Ovary (tissue), 9 donors: Measurements from ENCODE around the gene CAMTA1. TPM values are rescaled to one million over a fixed set of nuclear protein-coding genes. Genes with fewer than 3 reads are reported as not detected.

Source experiments
- DNase-seq, 5 donors: peaks; one replicate each; pipeline ENCODE4 v3.0.0-alpha.2; 2019 to 2020
- H3K27ac ChIP-seq, 2 donors: fragments of 200-600 bp; one replicate each; pipeline versions ENCODE4 v1.5.1 to v1.8.0; 2019 to 2022
- H3K27me3 ChIP-seq: fragments of 200-600 bp; one replicate; pipeline ENCODE4 v1.8.0; 2022
- H3K36me3 ChIP-seq: fragments of 200-600 bp; sonication (generic); one replicate; pipeline ENCODE4 v1.5.1; 2019
- H3K4me1 ChIP-seq: one replicate; pipeline ENCODE4 v1.8.1; 2013; ENCODE audit warnings: mild to moderate bottlenecking, moderate library complexity; ENCODE audit not compliant: insufficient read depth
- H3K4me3 ChIP-seq: fragments of 200-600 bp; sonication (generic); one replicate; pipeline ENCODE4 v1.5.1; 2017
- H3K9me3 ChIP-seq, 2 donors: fragments of 200-600 bp in 1 of 2; sonication (generic) in 1 of 2; one replicate each; pipeline versions ENCODE4 v1.5.1 to v1.8.1; 2013 to 2019; ENCODE audit warnings: mild to moderate bottlenecking in 1 of 2, moderate library complexity in 1 of 2
- CTCF ChIP-seq, 3 donors: fragments of 450-650 bp in 2 of 3; fragments of 200-600 bp in 1 of 3; IDR thresholded peaks; one replicate each; pipeline versions ENCODE4 v1.5.1 to v1.8.0; 2016 to 2022; ENCODE audit warnings: antibody characterized with exemption in 3 of 3, mild to moderate bottlenecking in 1 of 3
- EP300 ChIP-seq: sonication (generic); formaldehyde crosslinking; IDR thresholded peaks from one replicate; pipeline ENCODE4 v1.6.1; 2017; ENCODE audit warnings: antibody characterized with exemption
- POLR2A ChIP-seq: fragments of 450-650 bp; IDR thresholded peaks from one replicate; pipeline ENCODE4 v1.6.1; 2017; ENCODE audit warnings: antibody characterized with exemption, mild to moderate bottlenecking, moderate library complexity
- WGBS, 3 donors: extraction: QIAGEN DNeasy Blood & Tissue Kit in 1 of 3; methylation state at CpG; one replicate each; pipeline versions ENCODE4 v1.1.5 to v1.1.7; 2013 to 2017; 5-methylcytosine and 5-hydroxymethylcytosine counted together
- intact Hi-C, 4 donors: fragments of 100-400 bp; cut with DNase I; formaldehyde crosslinking; loops; one replicate each; pipeline versions ENCODE4 v1.11.0 to v1.15.1; 2022 to 2023
- polyA plus RNA-seq, 2 donors: library from polyadenylated mRNA; stranded (reverse); fragments of 200-250 nt in 1 of 2; fragments of 350-450 nt in 1 of 2; fragmentation: Illumina TruSeq in 1 of 2; extraction: RNeasy Lipid Tissue Mini Kit (QIAGEN cat#74804) in 1 of 2; gene quantifications; one replicate each; pipeline ENCODE4 v1.2.3, GENCODE V29; 2013 to 2014
- total RNA-seq, 7 donors: library from RNA; depleted of rRNA in 2 of 7; stranded (reverse); fragments of >200 nt in 2 of 7; fragmentation: NEBNext Ultra II Directional in 3 of 7; extraction: Animal tissue kit (Norgen Biotek cat#: 25700) in 3 of 7; gene quantifications; one replicate each; pipeline versions ENCODE4 v1.1.0 to v1.2.4, GENCODE V29; 2016 to 2023
- donor health status: DM: no; HTN: no; CAD: no; lungs with moderate emphysema.
- donor health status: DM: no; HTN: no; CAD: no.
- donor health status: Bipolar disorder and iron deficiency.
- donor health status: DM: yes; HTN: yes; CAD: no.
- donor health status: DM: no; HTN: no; CAD: no.
- donor health status: DM: yes; HTN: yes; CAD: no.

The CAMTA1 gene
- total and polyA plus RNA-seq, 9 donors, result 51.1 to 150 (median 67.4) TPM

DNA sequence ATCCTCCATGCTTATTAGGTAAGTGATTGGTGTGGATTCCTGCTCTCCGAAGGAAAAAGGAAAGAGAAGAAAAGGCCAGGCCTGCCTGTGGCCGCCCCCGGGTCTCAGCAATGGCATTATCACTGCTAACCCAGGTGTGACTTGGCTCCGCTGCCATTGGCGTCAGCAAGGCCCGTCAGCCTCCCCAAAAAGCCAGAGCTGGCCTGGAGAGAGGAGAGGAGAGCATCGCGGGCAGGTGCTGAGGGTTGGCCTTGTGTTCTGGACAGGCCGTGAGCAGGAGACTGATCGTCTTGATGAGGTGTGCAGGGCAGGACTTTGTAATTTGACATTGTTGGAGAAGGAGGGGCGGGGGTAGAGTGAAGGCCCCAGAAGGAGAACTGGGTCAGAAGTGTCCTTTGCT is 186.4 kb downstream of the CAMTA1 start:
- no peaks in the 10 kb centered on the region for H3K36me3 ChIP-seq
- intact Hi-C loops, result no loop called here
- WGBS, 3 donors, result 86 to 93% (median 91%) methylated on average over 11 of the region's 11 CpGs
- H3K4me3 ChIP-seq, result no peak overlapping the region
- TF ChIP-seq CTCF (IDR thresholded peaks at IDR 0.05), result no peak
- TF ChIP-seq EP300, result no peak
- TF ChIP-seq POLR2A, result no peak
- no peaks in the 10 kb centered on the region for H3K4me1 ChIP-seq
- no peaks in the 10 kb centered on the region for H3K27me3 ChIP-seq
- H3K27ac ChIP-seq, result no peak overlapping the region
- no peak for DNase-seq
- H3K9me3 ChIP-seq, result no peaks in the 10 kb centered on the region

GRCh38 chr1:6972399-6972798 is 187.1 kb downstream of the CAMTA1 start:
- no peak for DNase-seq
- Histone ChIP-seq H3K36me3 (no peaks in the 10 kb centered on the region), H3K4me3 (no peak overlapping the region), H3K27ac (no peak overlapping the region), H3K4me1 (no peaks in the 10 kb centered on the region), H3K27me3 (no peaks in the 10 kb centered on the region), H3K9me3 (no peaks in the 10 kb centered on the region)
- WGBS, 3 donors, result 56 to 64% (median 58%) methylated on average over 4 of the region's 4 CpGs
- intact Hi-C loops, result no loop called here
- no peak for TF ChIP-seq EP300
- no peak for TF ChIP-seq CTCF (IDR thresholded peaks at IDR 0.05)
- TF ChIP-seq POLR2A, result no peak

DNA sequence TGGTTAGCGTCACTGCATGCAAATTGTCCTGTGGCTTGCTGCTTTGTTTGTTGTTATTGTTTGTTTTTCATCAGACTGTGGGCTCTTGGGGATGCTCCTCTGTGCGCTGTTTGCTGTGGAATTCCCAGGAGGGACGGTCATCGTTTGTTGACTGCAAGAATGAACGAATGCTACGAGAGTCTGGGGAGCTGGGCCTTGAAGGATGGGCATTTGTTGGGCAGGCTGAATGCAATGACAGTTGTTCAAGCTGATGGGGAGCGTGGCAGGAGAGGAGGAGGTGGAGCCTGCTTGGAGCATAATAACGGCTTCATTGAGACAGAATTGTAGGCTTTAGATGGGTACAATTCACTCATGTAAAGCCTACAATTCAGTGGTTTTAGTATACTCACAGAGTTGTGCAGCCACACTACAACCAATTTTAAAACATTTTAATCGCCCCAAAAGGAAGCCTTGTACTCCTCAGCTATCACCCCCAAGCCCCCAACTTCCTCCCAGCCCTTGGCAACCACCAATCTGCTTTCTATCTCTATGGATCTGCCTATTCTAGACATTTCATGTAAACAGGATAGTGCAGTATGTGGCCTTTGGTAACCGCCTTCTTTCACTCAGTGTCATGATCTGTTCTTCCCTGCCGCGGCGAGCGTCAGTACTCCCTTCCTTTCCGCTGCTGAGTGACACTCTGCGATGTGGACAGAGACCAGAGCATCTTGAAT is 190.2 kb downstream of the CAMTA1 start:
- Histone ChIP-seq H3K27ac (no peak overlapping the region), H3K9me3 (no peaks in the 10 kb centered on the region), H3K4me1 (no peaks in the 10 kb centered on the region), H3K4me3 (no peak overlapping the region), H3K36me3 (no peaks in the 10 kb centered on the region), H3K27me3 (no peaks in the 10 kb centered on the region)
- TF ChIP-seq CTCF (IDR thresholded peaks at IDR 0.05), result no peak
- TF ChIP-seq EP300, result no peak
- TF ChIP-seq POLR2A, result no peak
- no peak for DNase-seq
- intact Hi-C loops, result no loop called here
- 90 to 91% (median 90%) methylated on average over 16 of the region's 16 CpGs for WGBS, 3 donors

DNA sequence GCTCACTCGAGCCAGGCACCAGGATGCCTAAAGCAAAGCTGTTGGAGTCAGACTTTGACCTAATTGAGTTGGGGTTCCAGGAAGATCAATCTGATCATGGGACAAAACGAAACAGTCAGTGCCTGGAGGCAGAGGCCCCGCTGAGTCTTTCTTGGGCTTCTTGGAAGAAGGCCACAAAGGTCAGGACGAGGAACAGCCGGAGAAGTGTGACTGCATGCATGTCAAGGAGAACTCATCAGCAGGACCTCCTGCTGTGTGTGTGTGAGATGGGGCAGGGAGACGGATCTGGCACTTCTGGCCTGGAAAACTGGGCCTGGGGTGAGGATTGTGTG is 190.8 kb downstream of the CAMTA1 start:
- no peak for DNase-seq
- no peaks in the 10 kb centered on the region for H3K36me3 ChIP-seq
- intact Hi-C loops, result no loop called here
- H3K4me3 ChIP-seq, result no peak overlapping the region
- no peak overlapping the region for H3K27ac ChIP-seq
- TF ChIP-seq POLR2A, result no peak
- no peak for TF ChIP-seq CTCF (IDR thresholded peaks at IDR 0.05)
- TF ChIP-seq EP300, result no peak
- H3K27me3 ChIP-seq, result no peaks in the 10 kb centered on the region
- H3K9me3 ChIP-seq, result no peaks in the 10 kb centered on the region
- no peaks in the 10 kb centered on the region for H3K4me1 ChIP-seq
- WGBS, 3 donors, result 78 to 85% (median 81%) methylated on average over 6 of the region's 6 CpGs
